ENCODE measurements around the gene CBLB.

DNA sequence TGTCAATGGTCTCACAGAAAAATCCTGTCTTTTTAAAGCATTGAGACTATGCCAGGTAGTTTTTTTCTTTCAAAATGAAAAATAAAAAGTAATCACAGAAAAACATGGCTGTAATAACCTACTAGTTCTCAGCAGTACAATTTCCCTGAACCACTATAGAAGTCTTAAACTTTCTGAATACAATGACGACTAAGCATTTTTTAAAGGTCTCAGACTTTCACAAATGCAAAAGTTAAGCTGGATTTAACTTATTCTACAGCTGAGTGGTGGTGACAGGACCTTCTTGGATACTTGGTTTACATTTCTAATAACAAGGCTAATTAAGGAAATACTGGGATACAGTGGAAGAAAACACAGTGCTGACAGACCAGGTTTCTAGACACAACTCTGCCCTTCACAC lies 81.8 kb downstream of the CBLB start:
- TF ChIP-seq, protein P1, sequence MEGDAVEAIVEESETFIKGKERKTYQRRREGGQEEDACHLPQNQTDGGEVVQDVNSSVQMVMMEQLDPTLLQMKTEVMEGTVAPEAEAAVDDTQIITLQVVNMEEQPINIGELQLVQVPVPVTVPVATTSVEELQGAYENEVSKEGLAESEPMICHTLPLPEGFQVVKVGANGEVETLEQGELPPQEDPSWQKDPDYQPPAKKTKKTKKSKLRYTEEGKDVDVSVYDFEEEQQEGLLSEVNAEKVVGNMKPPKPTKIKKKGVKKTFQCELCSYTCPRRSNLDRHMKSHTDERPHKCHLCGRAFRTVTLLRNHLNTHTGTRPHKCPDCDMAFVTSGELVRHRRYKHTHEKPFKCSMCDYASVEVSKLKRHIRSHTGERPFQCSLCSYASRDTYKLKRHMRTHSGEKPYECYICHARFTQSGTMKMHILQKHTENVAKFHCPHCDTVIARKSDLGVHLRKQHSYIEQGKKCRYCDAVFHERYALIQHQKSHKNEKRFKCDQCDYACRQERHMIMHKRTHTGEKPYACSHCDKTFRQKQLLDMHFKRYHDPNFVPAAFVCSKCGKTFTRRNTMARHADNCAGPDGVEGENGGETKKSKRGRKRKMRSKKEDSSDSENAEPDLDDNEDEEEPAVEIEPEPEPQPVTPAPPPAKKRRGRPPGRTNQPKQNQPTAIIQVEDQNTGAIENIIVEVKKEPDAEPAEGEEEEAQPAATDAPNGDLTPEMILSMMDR (conservative IDR thresholded peaks at IDR 0.05), result no peak
- no peak for TF ChIP-seq ZFX (IDR thresholded peaks at IDR 0.05)

Data from C4-2B (cell line).